DMS153 treated with DMSO at 0.1 percent for 48 hours (cell line): ENCODE measurements around the gene FIGN.

Source experiments
- DNase-seq: peaks from one replicate; lab custom pipeline; 2025; ENCODE audit not compliant: unreplicated experiment; lab: John Stamatoyannopoulos, UW

FIGN gene

DNA sequence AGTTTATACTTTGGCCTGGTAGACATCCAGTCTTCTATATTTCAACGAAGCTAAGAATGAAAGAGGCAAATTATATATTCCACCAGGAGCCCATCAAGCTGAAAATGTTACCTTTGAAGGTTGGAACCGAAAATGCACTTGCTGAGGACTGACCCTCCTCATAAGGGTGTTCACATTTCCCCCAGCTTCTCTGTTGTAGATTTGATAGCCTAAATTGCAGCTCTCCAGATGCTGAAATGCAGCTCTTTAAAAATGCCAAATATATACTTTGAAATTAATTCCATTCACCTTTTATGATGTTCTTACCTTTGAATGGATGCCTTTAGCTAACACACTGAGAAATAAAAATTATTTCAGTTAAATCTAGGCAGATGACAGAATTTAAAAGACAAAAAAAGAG is 1.8 kb upstream of the FIGN start:
- no peak for DNase-seq

- no peak for DNase-seq
These were observed 1.3 kb upstream of the FIGN start for GRCh38 chr2:163737190-163737439.

DNA sequence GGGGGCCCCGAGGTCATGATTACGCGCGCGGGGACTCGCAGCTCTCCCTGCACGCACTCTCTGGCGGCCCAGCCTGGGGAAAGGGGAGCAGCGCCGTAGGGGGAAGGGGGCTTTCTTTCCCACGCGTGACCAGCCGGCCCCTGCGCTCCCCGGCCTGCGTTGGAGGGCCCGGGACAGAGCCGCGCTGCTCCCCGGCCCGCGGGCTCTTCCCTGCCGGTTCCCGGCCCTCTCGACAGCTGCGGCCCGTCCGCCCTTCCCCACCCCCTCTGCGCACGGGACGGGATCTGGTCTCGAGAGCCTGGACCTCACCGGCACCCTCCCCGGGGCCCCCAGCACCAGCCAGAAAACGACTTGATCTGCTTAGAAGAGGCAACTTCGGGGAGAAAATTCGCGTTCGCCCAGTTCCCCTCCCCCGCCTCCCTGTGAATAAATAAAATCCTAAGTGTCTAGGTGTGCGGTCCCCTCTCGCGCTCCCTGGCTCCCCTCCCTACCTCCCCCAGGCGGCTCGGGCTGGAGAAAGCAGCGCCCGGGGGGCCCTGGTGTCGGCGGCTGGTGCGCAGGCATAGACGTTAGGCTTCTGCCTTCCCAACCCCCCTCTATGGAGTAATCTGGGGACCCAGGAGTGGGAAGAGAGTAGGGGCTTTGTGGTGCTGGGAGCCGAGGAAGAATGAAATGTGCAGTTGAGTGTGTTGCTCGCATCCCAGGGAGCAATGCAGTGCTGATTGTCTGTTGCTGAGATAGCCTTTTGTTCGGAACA is 803 bp upstream of the FIGN start:
- DNase-seq = no peak

GRCh38 chr2:163734881-163735684 is 725 bp downstream of the FIGN start:
- DNase-seq = peak; percentile 24

DNA sequence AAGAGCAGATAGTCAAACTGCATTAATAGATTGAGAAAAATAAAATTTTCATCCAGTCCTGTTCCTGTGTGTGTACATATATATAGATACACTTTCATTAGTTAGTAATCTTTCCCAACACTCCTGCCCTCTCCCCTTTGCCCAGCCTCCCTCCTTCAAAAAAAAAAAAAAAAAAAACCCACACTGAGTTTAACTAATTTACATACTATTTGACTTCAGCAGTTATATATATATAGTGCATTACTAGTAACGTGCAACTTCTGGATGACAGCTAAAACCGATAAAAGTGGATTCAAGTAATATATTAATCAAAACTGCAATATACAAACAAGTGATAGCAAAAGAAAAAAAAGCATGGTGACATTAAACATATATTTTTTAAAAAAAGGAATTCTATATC is 1.4 kb downstream of the FIGN start:
- no peak for DNase-seq

- no peak for DNase-seq
These were observed 1.9 kb downstream of the FIGN start for GRCh38 chr2:163733956-163734355.

DNA sequence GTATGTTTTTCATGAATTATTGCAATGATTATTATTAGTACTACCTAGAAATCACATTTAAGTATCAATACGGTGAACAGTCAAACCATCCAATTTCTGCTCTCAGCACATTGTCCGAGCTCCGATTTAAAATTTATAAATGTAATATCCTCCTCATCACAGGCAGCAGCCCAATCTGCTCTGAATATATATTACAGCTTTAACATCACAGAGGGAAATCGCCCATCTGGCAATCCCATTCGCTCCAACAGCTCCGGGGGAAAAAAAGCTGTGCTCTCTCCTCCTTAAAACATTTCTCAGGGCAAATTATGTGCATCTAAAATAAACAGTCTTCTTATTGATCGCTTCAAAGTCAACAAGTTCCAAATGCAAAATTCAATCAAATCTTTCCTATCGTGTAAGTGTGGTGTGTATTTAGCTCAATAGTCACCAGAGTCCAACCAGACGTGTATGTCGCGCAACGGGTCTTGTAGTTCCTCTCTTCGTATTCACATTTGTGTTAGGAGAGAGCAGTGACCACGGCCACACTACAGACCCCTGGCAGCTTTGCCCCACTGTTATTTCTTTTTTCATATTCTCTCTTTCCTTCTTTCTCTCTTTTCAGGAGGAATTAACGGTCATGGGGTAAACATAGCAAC is 2.4 kb downstream of the FIGN start:
- DNase-seq = no peak

- no peak for DNase-seq
These were observed 3.1 kb downstream of the FIGN start for GRCh38 chr2:163732727-163733126.

GRCh38 chr2:163731735-163732134 is 4.1 kb downstream of the FIGN start:
- DNase-seq = no peak

DNA sequence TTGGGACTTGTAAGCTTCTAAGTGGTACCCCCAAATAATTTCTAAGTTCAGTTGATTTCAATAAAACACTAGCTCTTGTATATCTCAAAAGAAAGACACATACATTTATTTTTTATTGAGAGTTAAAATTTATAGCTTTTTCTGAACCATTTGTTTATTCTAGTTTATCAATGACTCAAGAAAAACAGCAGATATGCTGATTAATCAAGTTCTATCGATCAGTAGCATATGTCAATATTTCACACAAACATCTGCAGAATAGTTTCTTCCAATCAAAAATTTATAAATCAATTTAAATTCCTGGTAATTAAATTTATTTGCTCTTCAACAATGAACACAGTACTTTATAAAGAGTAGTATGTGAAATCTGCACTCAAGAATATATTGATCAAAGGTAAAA is 5.3 kb downstream of the FIGN start:
- no peak for DNase-seq

DNA sequence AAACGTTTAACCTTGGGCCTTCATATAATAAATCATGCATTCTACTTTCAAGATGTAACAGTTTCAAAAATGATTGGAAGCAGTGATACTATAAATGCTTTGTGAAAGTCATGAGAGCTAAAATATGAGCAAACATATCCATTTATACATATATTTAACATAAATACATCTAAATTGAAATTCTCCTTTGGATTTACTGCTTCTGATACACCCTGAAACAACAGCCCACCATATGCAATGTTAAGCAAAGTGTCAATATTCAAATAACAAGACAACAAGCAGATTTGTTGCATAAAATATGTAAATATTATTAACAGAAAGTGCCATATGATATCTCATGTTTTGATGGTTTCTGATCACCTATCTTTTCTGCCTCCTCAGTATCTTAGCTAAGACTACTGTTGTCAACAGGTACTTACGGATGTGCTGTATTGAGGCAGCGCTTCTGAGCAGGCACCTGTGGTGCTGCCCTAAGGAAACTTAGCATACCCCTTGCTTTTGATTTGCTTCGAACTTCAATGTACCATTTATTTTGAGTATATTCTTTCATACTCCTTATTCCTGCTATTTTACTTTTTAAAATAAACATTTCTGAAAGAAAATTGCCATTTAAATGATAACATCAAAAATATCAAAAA is 6.1 kb downstream of the FIGN start:
- no peak for DNase-seq

- DNase-seq = no peak
These were observed 11.9 kb downstream of the FIGN start for GRCh38 chr2:163723881-163724280.

- DNase-seq = no peak
These were observed 12.5 kb downstream of the FIGN start for GRCh38 chr2:163723348-163723747.

GRCh38 chr2:163719331-163719730 is 16.5 kb downstream of the FIGN start:
- no peak for DNase-seq

DNA sequence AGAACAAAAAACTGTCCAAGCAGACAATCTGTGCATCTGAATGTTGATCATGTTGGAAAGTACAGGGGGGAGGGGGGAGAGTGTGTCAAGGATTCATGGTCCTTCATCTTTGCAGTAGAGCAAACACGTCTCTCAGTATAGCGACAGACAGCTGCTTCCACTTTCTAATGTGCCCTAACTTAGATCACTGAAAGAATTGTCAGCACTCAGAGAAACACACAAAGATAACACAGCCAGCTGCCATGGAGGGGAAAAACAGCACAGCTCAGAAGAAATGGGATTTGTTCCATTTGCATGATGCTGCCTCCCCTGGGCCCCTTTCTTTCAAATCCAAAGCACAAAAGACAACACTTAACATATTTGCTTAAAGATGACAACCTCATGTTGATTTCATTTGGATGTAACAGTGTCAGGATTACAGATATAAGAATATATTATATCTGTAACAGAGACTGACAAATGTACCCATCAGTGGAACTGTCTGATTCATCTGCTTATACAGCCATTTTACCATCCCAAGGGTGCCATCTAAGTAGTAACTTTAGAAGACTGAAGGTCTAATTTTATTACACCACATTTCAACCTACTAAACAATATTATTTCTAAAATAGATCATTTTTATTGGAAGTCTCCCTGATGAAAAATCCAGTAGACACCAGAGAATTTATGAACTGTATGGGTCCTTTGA is 17.7 kb downstream of the FIGN start:
- no peak for DNase-seq

GRCh38 chr2:163717515-163717914 is 18.3 kb downstream of the FIGN start:
- no peak for DNase-seq

DNA sequence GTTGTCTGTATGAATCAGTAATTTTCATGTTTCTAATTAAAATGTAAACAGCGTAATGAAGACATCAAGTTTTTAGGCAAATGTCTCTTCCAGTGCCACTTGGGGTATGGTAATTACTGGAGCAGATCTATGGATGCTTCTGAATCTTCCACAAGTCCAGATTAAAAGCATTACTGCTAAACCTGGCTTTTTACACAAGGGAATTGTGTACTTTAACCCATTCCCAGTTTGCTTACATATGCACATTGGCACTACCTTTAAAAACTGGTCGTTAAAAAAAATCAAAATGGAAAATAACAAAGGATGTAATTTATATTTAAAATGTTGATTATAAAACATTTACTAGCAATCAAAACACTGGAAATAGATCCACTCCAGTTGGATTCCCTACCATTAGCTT is 19.7 kb downstream of the FIGN start:
- no peak for DNase-seq

- DNase-seq = no peak
These were observed 20.1 kb downstream of the FIGN start for GRCh38 chr2:163715668-163716067.

DNA sequence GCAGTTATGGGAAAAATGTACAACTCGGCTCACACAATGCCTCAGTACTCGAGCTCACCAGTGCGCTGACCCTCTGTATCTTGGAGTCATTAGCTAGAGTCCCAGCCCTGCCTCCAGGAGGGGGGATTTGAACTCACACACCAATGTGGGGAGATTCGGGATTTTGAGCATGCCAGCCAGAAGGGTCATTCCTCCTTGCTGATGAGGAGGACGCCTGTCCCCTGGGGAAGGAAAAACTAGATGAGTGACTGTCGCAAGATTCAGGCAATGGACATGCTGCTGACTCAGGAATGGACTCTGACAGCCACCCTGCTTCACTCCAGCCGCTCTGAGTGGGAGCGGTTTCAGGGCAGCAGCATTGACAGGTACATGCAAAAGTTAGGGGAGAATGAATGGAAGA is 20.6 kb downstream of the FIGN start:
- DNase-seq = no peak

DNA sequence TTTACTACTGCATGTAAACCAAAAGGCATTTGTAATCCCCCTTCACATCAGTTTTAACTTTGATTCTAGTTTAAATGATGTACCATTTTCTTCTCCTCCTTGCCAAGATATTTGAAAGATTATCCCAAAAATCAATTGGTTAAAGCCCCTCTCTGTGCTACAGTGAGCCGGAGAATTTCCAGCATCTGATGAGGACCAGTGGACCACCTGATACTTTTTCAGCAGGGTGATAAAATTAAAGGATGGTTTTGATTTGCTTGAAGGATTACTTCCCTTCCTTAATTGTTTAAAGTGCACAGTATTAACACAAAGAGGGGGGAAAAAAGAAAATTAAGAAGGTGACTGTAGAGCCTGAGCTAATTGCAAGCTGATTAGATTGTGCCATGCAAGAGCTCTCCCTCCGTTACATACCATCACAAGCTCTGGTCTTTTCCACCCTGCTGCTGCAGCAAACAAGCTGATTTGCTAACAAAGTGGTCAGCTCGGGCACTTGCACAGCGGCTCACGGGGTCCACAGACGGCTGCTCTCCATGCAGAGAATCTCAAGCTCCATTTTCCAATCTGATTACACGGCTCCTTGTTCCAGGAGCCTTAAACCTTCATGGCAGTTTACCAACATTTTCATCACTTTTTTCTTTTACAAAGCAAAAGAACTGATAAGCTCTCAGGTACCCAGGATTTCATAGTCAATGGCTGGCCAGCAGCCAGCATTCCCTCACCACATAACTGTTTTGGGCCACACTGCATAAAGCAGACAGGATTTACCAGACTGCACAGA is 22.1 kb downstream of the FIGN start:
- DNase-seq = no peak

DNA sequence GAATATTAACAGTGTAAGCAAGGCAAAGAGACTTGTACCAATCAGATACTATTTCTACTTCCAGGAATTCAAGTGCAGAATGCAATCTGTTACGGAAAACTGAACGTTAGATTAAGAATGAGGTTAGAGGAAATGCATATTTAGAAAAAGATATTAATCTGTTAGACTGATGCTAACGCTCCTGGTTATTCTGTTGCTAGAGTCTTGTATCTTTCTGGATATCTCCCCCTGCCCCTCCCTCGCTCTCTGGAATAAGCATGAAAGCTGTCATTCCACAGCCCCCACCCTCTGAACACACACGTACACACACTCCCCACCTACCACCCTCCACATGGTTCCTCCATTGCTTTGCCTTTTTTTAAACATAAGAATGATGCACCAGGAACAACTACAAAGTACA is 24.1 kb downstream of the FIGN start:
- DNase-seq = no peak
